Measurements from ENCODE around the gene PDXK.
"Not testable (repeated sequence)": the region's sequence is repeated elsewhere in the genome, so short reads cannot be mapped to it uniquely, and the experiment has no call there.

Gene PDXK

GRCh38 chr21:43697758-43698643 is 20.9 kb upstream of the PDXK start:
- no peak for DNase-seq

- not testable (repeated sequence) for DNase-seq
Measured at GRCh38 chr21:43699492-43699777, 19.5 kb upstream of the PDXK start.

GRCh38 chr21:43699933-43700599 is 18.9 kb upstream of the PDXK start:
- no peak for DNase-seq

GRCh38 chr21:43701936-43702784 is 16.8 kb upstream of the PDXK start:
- no peak for DNase-seq

- no peak for DNase-seq
Measured at GRCh38 chr21:43702785-43703034, 16.2 kb upstream of the PDXK start.

GRCh38 chr21:43703035-43703880 is 15.7 kb upstream of the PDXK start:
- DNase-seq: no peak

- DNase-seq: no peak
Measured at GRCh38 chr21:43707462-43707861, 11.5 kb upstream of the PDXK start.

GRCh38 chr21:43708745-43709381 is 10.1 kb upstream of the PDXK start:
- no peak for DNase-seq

GRCh38 chr21:43712268-43712942 is 6.5 kb upstream of the PDXK start:
- DNase-seq: no peak

- not testable (repeated sequence) for DNase-seq
Measured at GRCh38 chr21:43713123-43713522, 5.8 kb upstream of the PDXK start.

GRCh38 chr21:43716376-43717165 is 2.4 kb upstream of the PDXK start:
- DNase-seq: no peak

- DNase-seq: no peak
Measured at GRCh38 chr21:43717166-43717853, 1.6 kb upstream of the PDXK start.

GRCh38 chr21:43717967-43718871 is 710 bp upstream of the PDXK start:
- no peak for DNase-seq

GRCh38 chr21:43719748-43720538 is 1.0 kb downstream of the PDXK start:
- DNase-seq: no peak

- DNase-seq: no peak
Measured at GRCh38 chr21:43720539-43721166, 1.7 kb downstream of the PDXK start.

GRCh38 chr21:43721206-43721605 is 2.3 kb downstream of the PDXK start:
- no peak for DNase-seq

- no peak for DNase-seq
Measured at GRCh38 chr21:43721939-43722338, 3.0 kb downstream of the PDXK start.

- DNase-seq: no peak
Measured at GRCh38 chr21:43723648-43724047, 4.7 kb downstream of the PDXK start.

Measured in cerebellar nuclear complex (tissue), 1 donor.